Measurements from ENCODE around the gene UBE2G1.
A peak's percentile ranks its signal among the peaks of the same experiment; 100 is the strongest.

The UBE2G1 gene

DNA sequence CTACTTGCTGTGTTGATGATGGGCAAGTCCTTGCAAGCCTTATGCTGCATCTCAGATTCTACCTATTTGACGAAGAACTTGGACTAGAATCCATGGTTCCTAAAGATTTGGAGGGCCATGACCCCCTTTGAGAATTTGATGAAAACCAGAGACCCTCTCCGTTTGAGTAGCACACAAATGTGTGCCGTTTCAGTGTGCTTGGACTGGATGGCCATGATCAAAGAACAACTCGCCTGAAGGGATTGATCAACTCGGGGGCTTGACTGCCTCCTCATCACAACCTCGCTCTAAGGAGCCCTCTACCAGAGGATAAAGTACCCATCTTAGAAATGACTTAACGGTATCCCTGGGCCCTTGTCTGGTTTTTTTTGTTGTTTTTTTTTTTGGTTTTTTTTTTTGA lies 99.9 kb downstream of the UBE2G1 start:
- no peak for DNase-seq
- Mint-ChIP-seq H3K9me3 (peaks cover 8% of the 10 kb centered on the region), H3K4me3 (no peak overlapping the region), H3K36me3 (ENCODE audit: low read depth) (peaks cover 51% of the 10 kb centered on the region), H3K27ac (no peak overlapping the region), H3K4me1 (peaks cover 19% of the 10 kb centered on the region), H3K27me3 (ENCODE audit: low read depth, poor library complexity) (no peaks in the 10 kb centered on the region)
- TF ChIP-seq, protein P1, sequence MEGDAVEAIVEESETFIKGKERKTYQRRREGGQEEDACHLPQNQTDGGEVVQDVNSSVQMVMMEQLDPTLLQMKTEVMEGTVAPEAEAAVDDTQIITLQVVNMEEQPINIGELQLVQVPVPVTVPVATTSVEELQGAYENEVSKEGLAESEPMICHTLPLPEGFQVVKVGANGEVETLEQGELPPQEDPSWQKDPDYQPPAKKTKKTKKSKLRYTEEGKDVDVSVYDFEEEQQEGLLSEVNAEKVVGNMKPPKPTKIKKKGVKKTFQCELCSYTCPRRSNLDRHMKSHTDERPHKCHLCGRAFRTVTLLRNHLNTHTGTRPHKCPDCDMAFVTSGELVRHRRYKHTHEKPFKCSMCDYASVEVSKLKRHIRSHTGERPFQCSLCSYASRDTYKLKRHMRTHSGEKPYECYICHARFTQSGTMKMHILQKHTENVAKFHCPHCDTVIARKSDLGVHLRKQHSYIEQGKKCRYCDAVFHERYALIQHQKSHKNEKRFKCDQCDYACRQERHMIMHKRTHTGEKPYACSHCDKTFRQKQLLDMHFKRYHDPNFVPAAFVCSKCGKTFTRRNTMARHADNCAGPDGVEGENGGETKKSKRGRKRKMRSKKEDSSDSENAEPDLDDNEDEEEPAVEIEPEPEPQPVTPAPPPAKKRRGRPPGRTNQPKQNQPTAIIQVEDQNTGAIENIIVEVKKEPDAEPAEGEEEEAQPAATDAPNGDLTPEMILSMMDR (IDR thresholded peaks at IDR 0.05), result no peak

DNA sequence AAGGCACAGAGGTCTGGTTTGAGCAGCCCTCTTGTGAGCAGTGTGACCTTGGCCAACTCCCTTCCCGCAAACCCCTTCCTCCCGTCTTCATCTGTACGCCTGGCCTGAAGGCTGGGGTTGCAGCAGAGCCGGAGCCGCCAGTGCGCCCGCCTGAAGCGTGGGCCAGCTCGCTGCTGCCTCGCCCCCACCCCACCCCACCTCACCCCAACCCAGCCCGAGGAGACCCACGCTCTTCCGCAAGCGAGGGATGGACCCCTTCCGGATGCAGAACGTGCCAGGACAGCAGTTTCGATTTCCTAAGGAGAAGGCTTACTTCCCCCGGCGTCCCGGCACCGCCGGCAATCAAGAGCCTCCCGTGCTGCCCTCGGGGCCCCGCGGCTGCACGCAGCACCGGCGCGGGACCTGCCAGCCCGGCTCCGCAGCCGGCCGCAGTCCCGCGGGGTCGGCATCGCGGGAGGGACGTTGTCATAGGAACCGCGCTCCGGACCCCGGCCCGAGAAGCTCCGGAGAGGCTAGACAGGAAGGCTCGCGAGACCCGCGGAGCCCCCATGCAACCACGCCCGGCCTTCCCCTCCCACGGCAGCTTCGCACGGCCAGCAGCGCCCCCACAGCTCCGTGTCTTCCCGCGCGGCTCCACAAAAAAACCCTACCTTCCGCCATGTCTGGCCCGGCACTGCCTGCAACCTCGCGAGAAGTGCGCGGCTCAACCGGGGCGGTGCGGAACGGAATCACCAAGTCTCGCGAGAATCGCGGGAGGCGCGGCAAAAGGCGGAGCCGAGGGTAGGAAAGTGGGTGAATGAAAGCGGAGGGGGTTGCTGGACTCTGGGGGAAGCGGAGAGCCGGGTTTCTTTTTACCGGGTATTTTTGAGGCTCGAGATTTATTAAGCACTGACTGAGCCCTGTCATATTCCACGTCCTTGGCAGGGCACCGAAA lies 102.9 kb downstream of the UBE2G1 start, which contains the start of gene ANKFY1:
Gene ANKFY1, minus strand, starts transcription at position 698 of the 934 bp plus-strand sequence. Its CDS starts 38 bp downstream, at position 660.
- H3K36me3 Mint-ChIP-seq (ENCODE audit: low read depth), result peaks cover 58% of the 10 kb centered on the region
- H3K27ac Mint-ChIP-seq, result peak within 1 kb of the TSS; percentile 93
- peaks cover 19% of the 10 kb centered on the region for H3K4me1 Mint-ChIP-seq
- H3K4me3 Mint-ChIP-seq, result peak within 1 kb of the TSS; percentile 92
- DNase-seq, result peak; percentile 97
- peaks cover 32% of the 10 kb centered on the region for H3K9me3 Mint-ChIP-seq
- H3K27me3 Mint-ChIP-seq (ENCODE audit: low read depth, poor library complexity), result no peaks in the 10 kb centered on the region
- TF ChIP-seq, protein P1 (IDR thresholded peaks at IDR 0.05), result no peak

DNA sequence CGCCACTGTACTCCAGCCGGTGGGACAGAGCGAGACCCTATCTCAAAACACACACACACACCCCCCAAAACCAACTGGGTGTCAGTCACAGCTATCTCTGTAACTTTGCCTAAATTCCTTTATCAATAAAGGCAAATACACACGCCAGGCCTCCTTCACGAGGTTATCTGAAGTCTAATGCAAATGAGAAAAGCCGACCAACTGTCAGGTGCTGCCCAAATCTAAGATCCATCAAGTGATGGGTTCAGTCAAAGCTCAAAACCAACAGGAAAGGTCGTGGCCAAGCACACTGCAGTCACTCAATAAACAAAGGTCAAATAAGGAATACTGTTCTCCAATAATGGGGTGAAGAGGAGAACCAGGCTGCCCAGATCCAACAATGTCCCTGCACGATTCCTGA lies 103.8 kb downstream of the UBE2G1 start:
- Mint-ChIP-seq H3K27me3 (ENCODE audit: low read depth, poor library complexity) (no peaks in the 10 kb centered on the region), H3K9me3 (peaks cover 40% of the 10 kb centered on the region), H3K27ac (no peak overlapping the region), H3K4me3 (peak overlapping the region; percentile 92), H3K4me1 (peaks cover 19% of the 10 kb centered on the region), H3K36me3 (ENCODE audit: low read depth) (peaks cover 59% of the 10 kb centered on the region)
- TF ChIP-seq, protein P1 (IDR thresholded peaks at IDR 0.05), result no peak
- no peak for DNase-seq

DNA sequence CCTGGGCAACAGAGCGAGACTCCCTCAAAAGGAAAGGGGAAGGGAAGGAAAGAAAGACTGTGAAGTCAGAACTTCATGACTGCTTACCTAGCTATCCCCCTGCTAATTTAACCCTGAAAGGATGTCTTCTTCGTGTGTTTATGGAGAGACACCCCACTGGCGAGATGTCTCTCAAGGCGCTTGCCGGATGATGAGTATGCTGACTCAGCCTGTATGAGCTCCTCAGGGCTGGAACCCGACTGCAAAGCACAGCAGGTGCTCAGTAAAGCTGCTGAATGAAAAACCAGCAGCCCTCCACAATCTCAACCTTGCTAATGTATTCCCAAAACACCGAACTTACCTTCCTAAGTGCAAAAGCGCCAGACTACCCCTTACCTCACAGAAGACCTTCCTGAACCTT lies 105.0 kb downstream of the UBE2G1 start:
- DNase-seq, result no peak
- peaks cover 19% of the 10 kb centered on the region for H3K4me1 Mint-ChIP-seq
- H3K27ac Mint-ChIP-seq, result peak overlapping the region; percentile 6
- no peaks in the 10 kb centered on the region for H3K27me3 Mint-ChIP-seq (ENCODE audit: low read depth, poor library complexity)
- H3K36me3 Mint-ChIP-seq (ENCODE audit: low read depth), result peaks cover 65% of the 10 kb centered on the region
- H3K9me3 Mint-ChIP-seq, result peaks cover 53% of the 10 kb centered on the region
- H3K4me3 Mint-ChIP-seq, result peak overlapping the region; percentile 60
- TF ChIP-seq, protein P1 (IDR thresholded peaks at IDR 0.05), result no peak

DNA sequence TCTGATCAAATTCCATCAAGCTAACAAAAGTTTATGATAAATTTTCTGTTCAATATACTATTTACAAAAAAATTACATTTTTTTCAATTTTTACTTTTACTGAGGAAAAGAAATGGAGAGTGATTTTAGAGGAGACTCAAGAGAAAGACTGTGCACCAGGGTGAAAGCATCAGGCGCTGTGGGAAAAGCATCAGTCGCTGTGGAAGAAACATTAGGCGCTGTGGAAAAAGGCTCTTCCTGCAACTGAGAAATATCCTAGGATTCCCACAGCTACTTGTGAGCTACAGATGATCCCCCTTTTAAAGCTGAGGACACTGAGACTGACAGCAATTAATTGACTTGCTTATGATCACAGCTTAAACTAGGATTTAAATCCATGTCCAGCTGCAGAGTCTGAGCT lies 107.6 kb downstream of the UBE2G1 start:
- TF ChIP-seq, protein P1 (IDR thresholded peaks at IDR 0.05), result no peak
- Mint-ChIP-seq H3K27ac (no peak overlapping the region), H3K4me3 (no peak overlapping the region), H3K27me3 (ENCODE audit: low read depth, poor library complexity) (no peaks in the 10 kb centered on the region), H3K4me1 (peaks cover 11% of the 10 kb centered on the region), H3K36me3 (ENCODE audit: low read depth) (peaks cover 88% of the 10 kb centered on the region), H3K9me3 (peaks cover 70% of the 10 kb centered on the region)
- no peak for DNase-seq
